Sciatic nerve (tissue), 2 donors: Measurements from ENCODE around the gene LRP8. TPM values are rescaled to one million over a fixed set of nuclear protein-coding genes. Genes with fewer than 3 reads are reported as not detected.

Experiments
- ATAC-seq: fragments of 200-7000 bp; cut with Tn5 transposase; one replicate; pipeline ENCODE4 v1.9.1; 2020; ENCODE audit warnings: mild to moderate bottlenecking, moderate library complexity
- DNase-seq: peaks from one replicate; pipeline ENCODE4 v3.0.0-alpha.2; 2020; ENCODE audit warnings: low spot score
- intact Hi-C: fragments of 100-400 bp; cut with DNase I; formaldehyde crosslinking; loops from one replicate; pipeline ENCODE4 v1.14.2; 2022
- total RNA-seq: library from RNA; stranded (reverse); fragmentation: NEBNext Ultra II Directional; extraction: Animal tissue kit (Norgen Biotek cat#: 25700); gene quantifications from one replicate; pipeline ENCODE4 v1.2.1, GENCODE V29; 2021
- donor health status: DM: no; HTN: no; CAD: no.
- donor health status: DM: no; HTN: no; CAD: no.

Gene LRP8
- total RNA-seq, 1 donor from 2014 or later, result 2.4 TPM

DNA sequence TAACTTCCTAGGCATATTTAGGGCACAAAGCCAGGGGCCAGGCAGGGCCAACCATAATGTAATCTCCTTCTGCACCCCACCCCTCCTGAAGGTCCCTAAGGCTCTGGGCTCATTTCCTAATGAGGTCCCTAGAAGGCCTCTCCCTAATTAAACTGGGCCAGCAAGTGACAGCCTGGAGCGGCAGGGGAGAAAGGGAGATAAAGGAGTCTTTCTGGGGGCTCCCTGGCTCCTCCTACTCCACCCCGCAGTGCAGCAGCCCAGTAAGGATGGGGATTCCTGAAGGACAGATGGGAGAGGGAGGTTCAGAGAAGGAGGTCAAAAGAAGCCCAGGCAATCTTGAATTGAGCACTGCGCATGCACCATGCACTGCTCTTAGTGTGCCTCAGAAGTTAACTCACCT, 12.8 kb downstream of the LRP8 start:
- intact Hi-C loops, result no loop called here
- ATAC-seq (no peak), DNase-seq (no peak)

DNA sequence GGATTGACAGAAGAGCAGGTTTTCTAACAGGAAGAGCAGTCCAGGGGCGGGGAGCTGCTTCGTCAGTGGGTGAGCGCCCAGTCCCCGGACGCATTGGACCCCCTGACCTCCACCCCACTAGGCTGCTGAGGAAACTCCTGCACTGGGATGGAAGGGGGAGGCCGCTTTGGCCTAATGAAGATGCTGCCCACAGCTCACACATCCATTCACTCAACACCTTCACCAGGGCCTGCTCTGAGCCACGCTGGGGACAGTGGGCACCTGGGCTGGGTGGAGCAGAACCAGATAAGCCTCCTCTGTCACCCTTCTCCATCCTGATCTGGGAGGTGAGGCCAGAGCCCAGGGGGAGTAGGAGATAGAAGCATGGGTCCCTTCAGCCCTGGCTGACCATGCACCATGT, 13.3 kb downstream of the LRP8 start:
- ATAC-seq, result no peak
- intact Hi-C loops, result no loop called here
- no peak for DNase-seq

DNA sequence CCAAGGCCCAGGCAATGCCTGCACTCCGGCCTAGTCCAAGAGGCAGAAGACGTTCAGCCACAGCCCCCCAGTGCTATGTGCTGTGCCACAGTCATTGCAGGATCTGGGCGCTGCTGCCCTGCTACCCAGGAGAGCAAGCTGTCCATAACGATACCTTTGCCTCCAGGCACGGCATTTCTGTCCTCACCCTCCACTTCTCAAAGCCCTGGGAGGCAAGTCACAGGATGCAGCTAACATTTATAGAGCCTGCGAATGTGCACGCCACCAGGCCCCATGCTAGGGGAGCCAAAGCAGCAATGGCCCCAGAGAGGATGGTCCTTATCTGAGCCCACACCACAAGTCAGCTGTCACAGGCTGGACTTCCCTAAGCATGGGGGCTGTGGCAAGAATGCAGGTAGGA, 13.8 kb downstream of the LRP8 start:
- intact Hi-C loops, result no loop called here
- no peak for DNase-seq
- no peak for ATAC-seq

DNA sequence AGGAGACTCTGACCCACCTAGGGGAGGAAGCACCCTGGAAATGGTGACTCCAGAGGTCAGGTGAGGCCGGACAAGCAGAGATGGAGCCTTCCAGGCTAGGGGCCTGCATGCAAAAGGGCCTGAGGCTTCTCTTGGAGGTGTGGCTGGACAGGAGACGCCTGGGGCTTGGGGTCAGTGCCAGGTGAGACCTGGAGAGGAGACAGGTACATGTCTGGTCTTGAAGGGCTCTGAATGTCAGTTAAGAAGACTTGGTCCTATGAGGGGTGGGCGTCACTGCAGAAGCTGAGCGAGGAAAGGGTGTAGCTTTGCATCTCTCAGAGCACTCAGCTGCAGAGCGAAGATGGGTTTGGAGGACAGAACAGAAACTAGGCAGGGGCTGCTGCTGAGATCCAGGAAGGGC, 14.3 kb downstream of the LRP8 start:
- intact Hi-C loops, result no loop called here
- ATAC-seq (no peak), DNase-seq (no peak)

DNA sequence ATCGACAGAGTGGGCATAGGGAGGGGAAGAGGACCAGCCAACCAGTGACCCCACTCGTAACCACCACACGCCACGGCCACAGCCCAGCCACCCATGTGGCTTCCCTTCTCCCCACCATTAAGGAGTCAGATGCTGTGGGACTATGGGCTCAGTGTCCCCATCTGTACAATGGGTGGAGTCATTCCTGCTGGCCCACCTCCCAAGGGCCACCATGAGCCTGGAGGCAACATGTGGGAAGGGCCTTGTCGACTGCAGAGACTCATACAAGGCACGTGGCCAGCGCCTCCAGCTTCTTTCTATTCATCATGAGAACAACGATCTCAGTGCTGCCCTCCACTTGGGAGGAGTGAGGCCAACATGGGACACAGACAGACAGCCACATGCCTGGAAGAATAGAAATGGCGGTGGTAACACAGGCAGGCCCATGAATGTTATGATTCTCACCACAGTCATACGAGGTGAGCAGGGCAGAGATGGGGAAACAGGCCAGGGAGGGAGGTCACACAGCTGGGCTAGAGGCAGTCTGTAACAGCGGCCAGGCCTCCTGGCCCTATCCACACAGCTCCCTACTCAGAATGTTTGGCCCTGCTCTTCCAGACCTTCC, 16.1 kb downstream of the LRP8 start:
- intact Hi-C loops, result no loop called here
- ATAC-seq, result no peak
- DNase-seq, result no peak

DNA sequence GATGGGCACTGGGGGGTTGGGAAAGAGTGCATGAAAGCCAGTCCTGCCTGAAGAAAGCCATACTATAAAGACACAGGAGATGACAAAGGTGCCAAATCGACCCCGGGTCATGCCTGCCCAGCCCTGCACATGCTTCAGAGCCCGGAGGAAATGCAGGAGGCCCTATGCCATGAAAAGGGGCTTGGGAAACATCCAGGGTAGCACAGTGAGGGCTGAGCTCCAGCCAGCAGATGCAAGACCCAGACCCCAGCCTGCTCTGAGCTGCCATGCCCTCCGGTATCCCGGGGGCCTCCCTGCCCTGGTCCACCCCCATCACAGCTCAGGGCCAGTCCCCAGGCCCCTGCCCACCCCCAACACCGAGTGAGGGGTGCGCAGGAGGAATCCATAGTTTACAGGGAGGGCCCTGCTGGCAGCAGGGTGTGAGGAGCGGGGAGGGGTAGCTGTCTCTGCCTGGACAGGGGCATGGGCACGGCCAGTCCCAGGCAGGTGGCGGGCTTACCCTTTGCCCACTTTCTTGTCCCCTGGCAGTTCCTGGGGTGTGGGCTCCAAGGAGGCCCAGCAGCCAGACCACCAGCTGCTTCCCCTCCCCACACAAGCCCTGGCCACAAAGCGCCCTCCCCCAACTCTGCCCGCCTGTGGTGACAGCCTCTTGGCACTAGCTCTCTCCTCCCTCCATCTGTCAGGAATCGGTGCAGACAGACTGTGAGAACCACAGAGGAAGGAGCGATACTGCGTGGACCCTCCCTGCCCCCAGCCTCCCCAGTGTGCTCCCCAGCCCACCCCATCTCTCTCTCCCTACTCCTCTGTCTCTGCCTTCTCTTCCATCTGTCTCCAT, 16.8 kb downstream of the LRP8 start:
- ATAC-seq (no peak), DNase-seq (no peak)
- intact Hi-C loops, result no loop called here

DNA sequence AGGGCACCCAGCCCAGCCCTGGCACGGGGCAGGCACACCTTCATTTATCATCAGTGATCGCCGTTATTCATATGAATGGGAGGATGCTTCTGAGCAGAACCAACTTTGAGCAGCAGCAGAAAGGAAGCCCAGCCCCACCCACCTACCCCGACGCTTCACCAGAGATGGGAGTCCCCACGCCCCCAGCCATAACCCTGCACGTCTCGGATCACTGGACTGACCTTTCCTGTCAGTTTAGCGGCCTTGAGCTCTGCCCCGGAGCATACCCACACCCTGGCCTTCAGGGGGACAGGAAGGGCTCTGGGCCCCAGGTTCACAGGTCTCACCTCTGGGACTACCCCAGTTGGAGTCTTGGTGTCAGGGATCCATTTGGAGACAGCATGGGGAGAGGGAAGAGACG, 18.1 kb downstream of the LRP8 start:
- no peak for DNase-seq
- ATAC-seq, result no peak
- intact Hi-C loops, result no loop called here

DNA sequence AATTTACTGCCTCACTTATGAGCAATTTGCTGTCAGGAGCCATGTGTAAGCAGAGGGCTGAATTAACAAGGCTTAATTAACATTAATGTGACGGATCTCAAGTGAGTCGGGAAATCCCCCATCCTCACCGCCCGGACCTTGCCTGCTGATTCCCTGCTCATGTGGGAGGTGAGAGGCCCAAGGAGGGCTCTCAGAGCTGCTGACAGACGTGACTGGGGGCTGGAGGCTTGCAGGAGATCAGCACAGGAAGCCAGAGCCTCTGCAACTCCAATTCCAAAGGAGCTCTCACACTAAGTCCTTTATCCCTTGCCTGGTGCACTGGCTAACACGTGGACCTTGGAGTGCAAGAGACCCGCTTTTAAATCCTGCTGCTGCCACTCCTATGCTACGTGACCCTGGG, 19.4 kb downstream of the LRP8 start:
- intact Hi-C loops, result no loop called here
- no peak for DNase-seq
- no peak for ATAC-seq

DNA sequence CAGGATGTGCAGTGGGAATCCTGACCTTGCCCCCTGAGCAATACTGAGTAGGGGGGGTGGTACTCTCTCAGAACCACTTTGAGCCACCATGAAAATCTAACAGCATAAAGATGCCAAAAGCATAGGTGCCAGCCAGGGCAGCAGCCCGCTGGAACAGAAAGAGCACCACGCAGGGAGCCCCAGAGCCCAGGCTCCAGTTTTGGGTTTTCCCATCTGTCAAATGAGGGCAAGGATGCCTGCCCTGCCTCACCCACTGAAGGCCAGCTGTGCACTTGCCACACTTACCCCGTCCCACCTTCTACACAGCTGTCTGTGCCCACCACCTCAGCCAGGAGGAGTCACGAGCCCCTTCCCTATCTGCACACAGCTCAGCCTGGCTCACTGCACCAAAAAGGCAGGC, 20.8 kb downstream of the LRP8 start:
- no peak for DNase-seq
- ATAC-seq, result no peak
- intact Hi-C loops, result no loop called here

DNA sequence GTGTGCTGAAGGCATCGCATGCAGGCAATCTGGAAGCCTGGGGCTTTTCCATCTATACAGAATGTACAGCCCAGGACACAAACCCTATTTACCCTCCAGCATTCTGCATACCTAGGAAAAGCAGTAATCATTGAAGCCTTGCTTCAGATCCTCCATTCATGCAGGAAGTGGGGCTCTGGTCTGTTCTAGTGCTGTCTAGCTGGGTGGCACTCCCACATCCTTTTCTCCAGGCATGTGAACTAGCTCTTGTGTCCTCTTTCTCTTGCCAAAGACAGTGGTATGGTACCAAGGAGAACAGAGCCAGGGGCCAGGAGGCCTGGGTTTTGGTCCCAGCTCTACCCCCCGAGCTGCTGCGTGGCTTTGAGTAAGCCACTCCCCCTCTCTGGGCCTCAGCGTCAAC, 21.7 kb downstream of the LRP8 start:
- ATAC-seq (no peak), DNase-seq (no peak)
- intact Hi-C loops, result no loop called here

DNA sequence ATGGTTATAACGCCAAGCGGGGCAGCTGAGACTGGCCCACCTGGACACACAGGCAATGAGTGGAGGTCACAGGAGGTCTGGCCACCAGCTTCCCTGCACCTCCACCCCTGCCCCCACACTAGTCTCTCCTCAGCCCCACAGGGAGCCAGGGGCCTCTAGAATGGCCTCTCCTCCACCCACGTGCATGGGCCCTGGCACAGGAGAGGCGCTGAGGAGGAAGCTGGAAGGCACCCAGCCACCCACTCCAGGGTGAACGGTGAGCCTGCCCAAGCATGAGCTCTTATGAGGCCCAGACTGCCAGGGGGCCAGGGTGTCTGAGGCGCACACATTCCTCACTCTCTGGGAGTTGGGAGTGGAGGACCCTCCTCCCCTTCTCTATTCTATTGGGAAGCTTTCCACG, 22.2 kb downstream of the LRP8 start:
- DNase-seq (no peak), ATAC-seq (no peak)
- intact Hi-C loops, result no loop called here

DNA sequence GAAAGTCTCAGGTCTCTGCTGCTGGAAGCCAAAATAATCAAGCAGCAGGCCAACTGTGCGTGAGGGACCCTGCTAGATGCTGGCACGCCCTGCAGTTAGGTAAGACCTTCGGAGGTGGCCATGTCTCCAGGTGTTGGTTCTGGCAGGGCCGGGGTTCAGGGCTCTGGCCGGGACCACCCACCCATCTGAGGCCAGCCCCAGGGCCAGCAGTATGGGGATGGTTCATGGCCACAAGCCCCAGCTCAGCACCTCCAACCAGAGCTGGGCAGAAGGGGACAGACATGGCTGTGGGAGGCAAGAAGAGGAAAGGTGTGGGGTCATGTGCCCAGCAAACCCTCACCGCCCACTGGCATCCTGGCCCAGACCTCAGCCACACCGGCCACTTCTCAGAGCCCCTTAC, 23.3 kb downstream of the LRP8 start:
- ATAC-seq (no peak), DNase-seq (no peak)
- intact Hi-C loops, result no loop called here

DNA sequence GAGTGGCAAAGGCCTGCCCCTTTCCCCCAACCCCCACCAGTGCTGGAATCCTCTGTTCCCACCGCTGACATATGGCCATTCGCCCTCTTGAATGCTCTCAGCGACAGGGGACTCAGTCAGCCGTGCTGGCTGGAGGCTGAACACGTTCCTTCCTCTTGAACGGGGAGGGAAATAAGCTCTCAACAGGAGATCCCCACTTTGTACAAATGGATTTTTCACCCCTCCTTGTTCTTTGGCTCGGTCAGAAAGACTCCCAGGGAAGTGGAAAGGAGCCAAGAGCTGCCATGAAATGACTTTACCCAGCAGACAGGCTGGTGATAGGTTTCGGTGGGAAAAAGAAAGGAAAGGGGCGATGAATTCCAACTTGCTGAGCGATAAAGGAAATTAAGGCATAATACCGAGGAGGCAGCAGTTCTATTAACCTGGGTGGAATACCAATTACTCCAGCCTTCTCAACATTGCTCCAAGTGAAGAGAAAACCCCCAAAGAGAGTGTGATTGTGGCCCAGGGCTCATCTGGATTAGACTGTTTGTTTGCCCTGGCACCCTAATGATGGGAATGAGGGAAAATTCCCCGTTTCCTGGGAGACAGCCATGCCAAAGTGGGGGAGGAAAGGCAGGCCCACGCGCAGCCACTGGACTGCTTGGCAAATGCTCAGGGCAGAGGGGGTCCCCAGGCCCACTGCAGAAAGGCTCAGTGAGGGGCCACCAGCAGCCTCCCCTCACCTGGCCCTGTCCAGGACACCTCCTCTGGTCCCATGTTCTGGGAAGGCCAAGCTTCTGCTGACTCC, 23.9 kb downstream of the LRP8 start:
- intact Hi-C loops, result no loop called here
- no peak for DNase-seq
- ATAC-seq, result no peak

DNA sequence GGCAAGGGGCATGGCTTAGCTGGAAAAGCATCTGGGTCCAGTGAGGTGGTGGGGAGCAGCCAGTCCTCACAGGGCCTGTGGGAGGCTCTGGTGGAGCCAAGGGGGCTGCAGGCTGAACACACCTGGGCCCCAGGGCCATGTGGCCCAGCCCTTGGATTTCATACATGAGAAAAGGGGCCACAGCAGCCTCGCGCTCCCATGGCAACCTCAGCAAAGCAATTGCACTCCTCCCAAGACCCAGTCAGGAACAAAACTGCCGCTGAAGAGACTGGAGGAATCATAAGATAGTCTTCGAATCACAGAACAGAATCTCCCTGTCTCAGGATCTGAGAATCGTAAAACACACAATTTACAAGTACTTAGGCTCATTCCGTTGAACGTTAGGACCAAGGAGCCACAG, 24.6 kb downstream of the LRP8 start:
- intact Hi-C loops, result no loop called here
- ATAC-seq, result no peak
- no peak for DNase-seq

DNA sequence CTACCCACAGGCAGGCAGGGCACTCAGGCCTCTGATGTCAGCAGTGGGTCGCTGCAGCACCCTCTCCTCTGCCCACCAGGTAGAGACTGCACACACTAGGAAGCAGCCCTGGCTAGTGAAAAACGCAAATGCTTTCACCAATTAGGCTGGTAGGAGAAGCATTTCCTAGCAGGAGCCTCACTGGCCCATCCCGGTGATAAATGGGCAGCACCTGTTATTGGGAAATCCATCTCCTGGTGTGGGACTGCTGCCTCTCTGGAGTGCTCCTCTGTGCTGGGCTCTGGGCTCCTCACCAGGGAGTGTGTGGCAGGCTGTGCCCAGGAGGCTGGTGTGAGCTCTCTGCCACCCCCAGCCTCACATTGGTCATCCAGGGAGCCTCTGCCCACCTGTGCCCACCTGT, 28.6 kb downstream of the LRP8 start:
- DNase-seq, result no peak
- intact Hi-C loops, result no loop called here
- ATAC-seq, result no peak

DNA sequence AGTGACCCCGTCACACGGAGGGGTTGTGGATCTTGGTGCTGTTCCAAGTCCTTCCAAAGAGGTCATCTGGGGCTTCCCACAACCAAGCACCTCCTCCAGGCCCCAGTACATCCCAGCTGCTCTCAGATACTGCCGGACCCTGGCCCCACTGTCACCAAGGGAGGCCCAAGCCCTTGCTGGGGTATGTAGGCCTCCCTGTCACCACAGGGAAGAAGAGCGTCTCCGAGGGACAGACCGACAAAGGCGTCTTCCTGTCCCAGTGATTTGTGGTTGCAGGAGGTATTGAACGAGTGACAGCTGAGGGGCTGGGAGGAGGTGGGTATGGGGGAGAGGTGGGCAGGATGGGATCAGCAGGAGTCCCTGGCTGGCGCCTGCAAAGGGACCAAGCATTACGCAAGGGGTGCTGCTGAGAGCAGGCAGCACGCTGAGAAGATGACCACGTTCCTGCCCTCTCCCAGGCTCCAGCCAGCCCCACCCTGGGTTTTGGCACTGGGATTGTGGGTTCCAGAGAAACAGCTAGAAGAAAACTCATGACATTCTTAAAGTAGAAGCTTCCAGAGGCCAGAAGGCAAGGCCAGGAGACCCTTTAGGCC, 29.7 kb downstream of the LRP8 start:
- DNase-seq, result no peak
- no peak for ATAC-seq
- intact Hi-C loops, result no loop called here

DNA sequence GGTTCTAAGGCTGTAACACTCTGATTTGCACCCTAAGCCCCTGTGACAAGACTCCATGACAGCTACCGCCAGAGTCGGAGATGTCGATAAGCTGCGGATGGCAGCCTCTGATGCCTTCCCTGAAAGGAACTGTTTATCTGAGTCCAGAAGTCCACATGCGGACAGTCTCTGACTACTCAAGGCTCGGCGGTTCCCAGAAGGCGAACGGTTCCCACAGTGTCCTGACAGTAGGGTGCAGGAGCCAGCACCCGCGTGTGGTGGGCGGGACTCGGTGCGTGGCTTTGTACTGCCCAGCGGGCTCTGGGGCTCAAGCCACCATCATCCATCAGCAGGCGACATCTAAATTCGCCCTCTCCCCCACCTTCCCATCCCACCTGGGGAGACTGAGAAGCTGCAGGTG, 30.7 kb downstream of the LRP8 start:
- ATAC-seq, result no peak
- intact Hi-C loops, result no loop called here
- no peak for DNase-seq

DNA sequence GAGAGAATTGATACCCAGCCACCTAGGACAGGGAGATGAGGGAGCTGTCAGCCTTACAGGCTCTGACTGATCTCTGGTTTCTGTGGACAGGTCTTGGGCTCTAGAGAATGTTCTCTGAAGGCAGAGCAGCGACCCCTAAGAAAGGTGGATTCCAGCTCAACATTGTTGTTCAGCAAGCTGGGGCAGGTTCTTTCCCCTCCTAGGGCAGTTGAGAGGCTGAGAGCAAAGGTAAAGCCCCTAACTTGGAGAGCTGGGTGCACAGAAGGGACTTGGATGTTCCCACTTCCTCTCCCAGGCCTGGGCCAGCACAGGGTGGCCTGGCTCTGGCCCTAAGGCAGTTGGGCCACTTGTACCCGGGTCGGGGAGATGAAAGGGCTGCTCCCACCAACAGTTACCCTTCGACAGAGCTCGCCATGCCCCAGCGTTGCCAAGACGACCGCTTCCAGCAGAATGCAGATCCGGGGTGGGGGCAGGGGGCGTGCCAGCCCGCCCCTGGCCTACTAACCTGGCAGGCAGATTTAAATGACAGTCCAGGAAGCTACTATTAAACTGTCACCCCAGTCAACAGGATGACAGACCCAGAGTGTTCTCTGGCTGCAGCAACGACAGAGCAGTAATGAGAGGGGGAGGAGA, 31.6 kb downstream of the LRP8 start:
- no peak for ATAC-seq
- DNase-seq, result no peak
- intact Hi-C loops, result no loop called here

DNA sequence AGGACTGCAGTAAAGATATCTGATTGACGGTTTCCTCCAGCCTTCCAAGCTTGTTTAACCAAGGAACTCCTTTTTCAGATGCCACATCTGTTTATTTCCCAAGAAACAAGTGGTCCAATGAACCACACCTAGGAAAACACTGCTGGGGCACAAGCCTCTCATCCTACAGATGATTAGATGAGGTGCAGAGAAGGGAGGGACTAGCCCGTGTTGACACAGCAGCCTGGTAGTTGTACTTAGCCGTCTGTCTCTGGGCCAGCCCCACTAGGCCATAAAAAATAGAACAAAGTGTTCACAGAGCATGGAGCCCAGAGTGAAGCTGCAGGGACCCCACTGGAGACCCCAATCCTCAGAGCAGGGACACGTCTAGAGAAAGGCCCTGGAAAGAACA, 32.1 kb downstream of the LRP8 start:
- no peak for ATAC-seq
- intact Hi-C loops, result no loop called here
- DNase-seq, result no peak

DNA sequence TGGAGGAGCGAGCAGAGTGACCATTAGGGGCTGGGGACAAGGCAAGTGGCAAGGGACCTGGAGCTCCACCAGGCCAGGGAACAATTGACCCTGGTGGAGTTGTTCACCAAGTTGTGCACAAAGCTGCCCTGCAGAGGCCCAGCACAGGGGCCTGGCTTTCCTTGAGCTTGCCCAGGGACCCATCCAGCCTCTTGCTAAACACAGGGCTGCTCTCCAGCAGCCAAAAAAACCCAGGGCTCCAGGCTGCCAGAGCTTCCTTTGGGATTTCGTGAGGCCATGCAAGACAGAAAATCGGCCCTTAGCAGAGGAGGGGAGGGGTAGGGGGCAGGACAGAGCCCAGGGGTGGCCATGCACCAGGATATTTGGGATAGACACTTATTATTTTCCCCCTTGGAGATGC, 32.6 kb downstream of the LRP8 start:
- intact Hi-C loops, result no loop called here
- DNase-seq, result no peak
- ATAC-seq, result peak; percentile 12
